AG09319 (cell line): Measurements from ENCODE around the gene TUNAR.

Source experiments
- DNase-seq: peaks from one replicate; pipeline ENCODE4 v3.0.0-alpha.2; 2010; ENCODE audit warnings: low read depth; ENCODE audit errors: extremely low read depth
- TF ChIP-seq, protein P1 (sequence below): IDR thresholded peaks from 2 replicates; pipeline ENCODE4 v1.5.1; 2011; ENCODE audit warnings: low read depth, mild to moderate bottlenecking, inconsistent platforms, low read length, moderate library complexity

The TUNAR gene

DNA sequence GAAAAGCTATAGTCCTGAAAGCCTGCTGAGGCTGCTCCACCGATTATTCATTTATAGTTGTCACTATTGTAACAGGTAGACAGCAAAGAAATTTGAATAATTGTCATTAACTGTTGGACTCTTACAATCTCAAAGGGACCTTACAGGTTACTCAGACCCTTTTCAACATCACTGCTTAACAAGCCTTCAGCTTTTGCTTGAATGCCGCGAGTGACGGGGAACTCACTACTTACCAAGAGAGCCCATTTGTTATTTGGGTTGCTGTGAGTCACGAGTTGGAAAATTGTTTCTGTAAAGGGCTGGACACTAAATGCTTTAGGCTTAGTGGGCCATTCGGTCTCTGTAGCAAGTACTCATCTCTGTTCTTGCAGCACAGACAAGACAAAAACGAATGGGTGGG is 5.9 kb upstream of the TUNAR start:
- TF ChIP-seq, protein P1, sequence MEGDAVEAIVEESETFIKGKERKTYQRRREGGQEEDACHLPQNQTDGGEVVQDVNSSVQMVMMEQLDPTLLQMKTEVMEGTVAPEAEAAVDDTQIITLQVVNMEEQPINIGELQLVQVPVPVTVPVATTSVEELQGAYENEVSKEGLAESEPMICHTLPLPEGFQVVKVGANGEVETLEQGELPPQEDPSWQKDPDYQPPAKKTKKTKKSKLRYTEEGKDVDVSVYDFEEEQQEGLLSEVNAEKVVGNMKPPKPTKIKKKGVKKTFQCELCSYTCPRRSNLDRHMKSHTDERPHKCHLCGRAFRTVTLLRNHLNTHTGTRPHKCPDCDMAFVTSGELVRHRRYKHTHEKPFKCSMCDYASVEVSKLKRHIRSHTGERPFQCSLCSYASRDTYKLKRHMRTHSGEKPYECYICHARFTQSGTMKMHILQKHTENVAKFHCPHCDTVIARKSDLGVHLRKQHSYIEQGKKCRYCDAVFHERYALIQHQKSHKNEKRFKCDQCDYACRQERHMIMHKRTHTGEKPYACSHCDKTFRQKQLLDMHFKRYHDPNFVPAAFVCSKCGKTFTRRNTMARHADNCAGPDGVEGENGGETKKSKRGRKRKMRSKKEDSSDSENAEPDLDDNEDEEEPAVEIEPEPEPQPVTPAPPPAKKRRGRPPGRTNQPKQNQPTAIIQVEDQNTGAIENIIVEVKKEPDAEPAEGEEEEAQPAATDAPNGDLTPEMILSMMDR, result no peak
- no peak for DNase-seq

DNA sequence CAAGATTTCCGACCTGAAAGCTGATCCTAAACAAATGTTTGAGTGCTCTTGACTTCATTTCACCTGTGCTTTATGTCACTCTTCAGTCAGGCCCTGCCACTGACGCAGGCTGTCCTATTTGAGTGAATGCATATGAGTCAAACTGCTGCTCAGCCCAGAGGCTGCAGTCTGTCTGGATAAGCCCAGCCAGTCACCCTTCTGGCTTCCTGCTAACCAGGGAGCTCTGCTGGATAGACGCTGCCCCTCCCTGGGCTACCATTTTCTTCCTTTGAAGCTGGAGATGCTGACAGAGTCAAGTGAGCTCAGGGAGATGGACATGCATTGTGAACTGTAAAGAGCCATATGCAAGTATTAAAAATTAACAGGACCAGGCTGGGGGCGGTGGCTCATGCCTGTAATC is 5.1 kb upstream of the TUNAR start:
- no peak for DNase-seq
- TF ChIP-seq, protein P1, result no peak

DNA sequence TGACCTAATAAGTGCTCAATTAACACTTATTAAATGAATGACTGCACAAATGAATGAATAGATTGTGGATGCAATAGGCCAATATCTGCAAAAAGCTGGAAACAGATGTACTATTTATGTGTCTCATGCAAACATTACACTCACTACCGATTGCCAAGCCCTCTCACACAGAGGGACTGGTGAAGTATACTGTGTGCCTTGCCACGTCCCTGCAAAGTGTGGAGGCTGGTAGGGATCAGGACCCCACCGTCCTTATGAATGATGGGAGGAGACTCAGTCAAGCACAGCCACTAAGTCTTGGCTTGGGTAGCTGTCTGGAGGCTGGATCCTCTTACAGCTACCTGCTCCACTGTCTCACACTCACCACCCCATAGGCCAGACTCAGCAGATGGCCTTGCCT is 3.9 kb upstream of the TUNAR start:
- TF ChIP-seq, protein P1, result no peak

DNA sequence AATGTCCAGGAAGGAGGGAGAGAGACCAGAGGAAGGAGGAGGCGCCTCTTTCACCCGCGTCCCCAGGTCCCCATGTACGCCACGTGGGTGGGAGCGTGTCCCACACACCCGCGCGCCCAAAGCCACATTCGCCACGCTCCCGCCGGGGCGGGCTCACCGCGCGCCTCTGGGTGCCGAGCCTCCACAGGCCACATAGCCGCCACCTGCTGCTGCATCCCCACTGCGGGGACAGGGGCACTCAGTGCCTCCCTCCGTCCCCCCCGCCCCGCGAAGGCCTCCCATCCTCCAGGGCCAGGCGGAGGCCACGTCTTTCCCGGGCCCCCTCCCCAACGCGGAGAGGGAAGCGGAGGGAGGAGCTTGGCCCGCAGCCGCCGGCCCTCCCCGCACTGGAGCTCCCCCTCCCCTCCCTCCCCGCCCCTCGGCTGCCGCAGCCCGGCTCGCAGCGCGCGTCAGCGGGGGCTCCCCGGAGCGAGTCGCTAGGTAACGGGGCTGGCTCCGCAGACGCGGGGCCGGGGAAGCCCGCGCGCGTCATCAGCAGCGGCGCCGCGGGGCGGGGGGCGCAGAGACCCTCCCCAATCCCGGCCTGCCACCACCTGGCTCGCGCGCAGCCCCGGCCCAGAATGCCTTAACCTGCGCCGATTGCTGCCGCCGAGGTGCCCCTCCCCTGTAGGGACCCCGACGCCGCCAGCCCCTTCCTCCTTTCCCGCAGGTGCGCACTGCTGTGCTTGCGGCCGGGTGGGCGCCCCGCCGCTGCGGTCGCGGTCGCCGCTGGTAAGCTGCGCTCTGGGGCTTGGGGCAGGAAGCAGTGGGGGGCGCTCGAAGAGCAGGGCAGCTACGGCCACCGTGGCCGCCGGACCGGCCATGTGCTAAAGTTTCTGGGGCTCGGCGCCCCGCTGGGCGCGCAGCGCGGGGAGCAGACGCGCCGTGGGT is 536 bp upstream of the TUNAR start:
- TF ChIP-seq, protein P1, result no peak
- DNase-seq, result no peak

More for the DNA sequence above, 3.9 kb upstream of the TUNAR start:
- DNase-seq, result no peak

DNA sequence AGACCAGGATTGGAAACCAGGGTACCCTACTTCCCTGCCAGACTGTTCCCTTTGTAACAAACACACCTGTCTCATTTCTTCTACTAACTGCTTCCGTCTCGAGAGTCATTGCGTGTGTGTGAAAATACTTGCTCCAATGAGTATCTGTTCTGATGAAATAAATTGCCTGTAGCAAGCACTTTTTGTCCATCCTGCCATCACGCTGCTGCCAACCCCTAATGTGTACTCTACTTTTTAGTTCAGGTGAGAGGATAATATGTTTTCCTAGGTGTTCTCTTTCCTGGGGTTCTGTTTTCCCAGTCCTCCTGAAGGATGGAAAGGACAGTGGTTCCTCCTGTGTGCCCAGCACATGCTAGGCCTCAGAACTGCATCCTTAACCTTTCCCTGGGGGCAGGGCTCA is 1.0 kb downstream of the TUNAR start:
- TF ChIP-seq, protein P1, result no peak
- no peak for DNase-seq

DNA sequence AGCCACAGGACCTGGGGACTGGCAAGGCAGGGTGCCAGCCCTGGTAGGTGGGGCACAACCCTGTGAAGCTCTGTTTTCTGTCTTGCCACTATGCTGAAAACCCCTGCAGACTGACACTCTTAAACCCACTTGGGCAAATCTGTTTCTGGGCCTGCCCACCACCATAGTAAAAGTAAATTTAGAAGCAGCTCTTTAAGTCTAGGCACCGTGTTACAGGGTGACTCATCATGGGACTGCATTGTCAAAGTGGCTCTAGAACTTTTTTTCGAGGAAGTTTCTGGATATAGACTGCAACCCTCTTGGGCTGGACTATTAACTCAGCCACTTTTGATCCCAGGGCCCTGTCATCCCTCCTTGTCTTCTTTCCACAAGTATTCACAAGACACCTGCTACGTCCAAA is 7.7 kb downstream of the TUNAR start:
- no peak for DNase-seq
- TF ChIP-seq, protein P1, result no peak

DNA sequence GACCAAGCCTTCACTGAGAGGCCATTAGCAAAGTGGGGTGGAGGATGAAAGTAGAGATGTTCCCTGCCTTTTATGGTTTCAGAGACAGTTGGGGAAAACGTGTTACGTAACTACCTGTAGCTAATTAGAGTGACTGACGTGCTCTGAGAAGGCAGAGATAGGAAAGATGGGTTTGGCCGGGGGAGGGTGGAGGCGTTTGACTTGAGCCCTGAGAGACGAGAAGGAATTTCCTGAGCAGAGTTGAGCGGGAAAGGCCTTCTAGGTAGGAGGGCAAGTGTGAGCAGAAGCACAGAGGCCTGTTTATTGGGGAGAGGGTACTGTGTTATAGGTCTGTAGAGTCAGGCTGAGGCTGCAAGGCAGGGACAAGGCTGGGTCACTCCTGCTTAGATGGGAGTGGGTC is 8.6 kb downstream of the TUNAR start:
- TF ChIP-seq, protein P1, result no peak
- no peak for DNase-seq
